H9 (cell line): ENCODE data around the gene SEPHS1. TPM values are rescaled to one million over a fixed set of nuclear protein-coding genes. Genes with fewer than 3 reads are reported as not detected.

Source experiments
- DNase-seq: peaks from one replicate; pipeline ENCODE4 v3.0.0-alpha.2; 2017
- H2AFZ ChIP-seq: one replicate; pipeline ENCODE4 v1.6.1; 2013; ENCODE audit warnings: mild to moderate bottlenecking, low read length, control low read depth, moderate library complexity
- H2AK5ac ChIP-seq: 2 replicates; pipeline ENCODE4 v1.6.1; 2013; ENCODE audit warnings: low read length, control low read depth, mixed read lengths; ENCODE audit not compliant: insufficient read length
- H2BK120ac ChIP-seq: one replicate; pipeline ENCODE4 v1.6.1; 2013; ENCODE audit warnings: low read depth, mild to moderate bottlenecking, low read length, control low read depth, inconsistent platforms; ENCODE audit not compliant: poor library complexity, severe bottlenecking
- H2BK12ac ChIP-seq: 2 replicates; pipeline ENCODE4 v1.6.1; 2013; ENCODE audit warnings: low read length, control low read depth, mixed read lengths, low read depth; ENCODE audit not compliant: insufficient read length
- H2BK15ac ChIP-seq: 2 replicates; pipeline ENCODE4 v1.6.1; 2013; ENCODE audit warnings: low read depth, low read length, control low read depth
- H2BK20ac ChIP-seq: one replicate; pipeline ENCODE4 v1.6.1; 2013; ENCODE audit warnings: low read depth, mild to moderate bottlenecking, low read length, control low read depth, inconsistent platforms; ENCODE audit not compliant: poor library complexity, severe bottlenecking
- H2BK5ac ChIP-seq: 2 replicates; pipeline ENCODE4 v1.6.1; 2013; ENCODE audit warnings: low read length, control low read depth, mixed read lengths; ENCODE audit not compliant: insufficient read length
- H3K14ac ChIP-seq: 2 replicates; pipeline ENCODE4 v1.6.1; 2013; ENCODE audit warnings: low read length, control low read depth; ENCODE audit not compliant: insufficient read depth
- H3K18ac ChIP-seq: 2 replicates; pipeline ENCODE4 v1.6.1; 2013; ENCODE audit warnings: low read depth, mild to moderate bottlenecking, mixed read lengths, low read length, control low read depth; ENCODE audit not compliant: insufficient read length
- H3K23ac ChIP-seq: 2 replicates; pipeline ENCODE4 v1.6.1; 2013; ENCODE audit warnings: low read length, control low read depth, mixed read lengths, low read depth; ENCODE audit not compliant: insufficient read length
- H3K23me2 ChIP-seq: 2 replicates; pipeline ENCODE4 v1.6.1; 2013; ENCODE audit warnings: low read depth, mild to moderate bottlenecking, mixed read lengths, low read length, control low read depth; ENCODE audit not compliant: insufficient read length, poor library complexity, severe bottlenecking
- H3K27ac ChIP-seq: 2 replicates; pipeline ENCODE4 v1.5.1; 2013; ENCODE audit warnings: low read length, control low read depth, mixed read lengths, low read depth; ENCODE audit not compliant: insufficient read length
- H3K27me3 ChIP-seq: 2 replicates; pipeline ENCODE4 v1.6.1; 2013; ENCODE audit warnings: low read length, control low read depth, inconsistent platforms; ENCODE audit not compliant: insufficient read depth
- H3K4ac ChIP-seq: 2 replicates; pipeline ENCODE4 v1.6.1; 2013; ENCODE audit warnings: low read depth, mild to moderate bottlenecking, control low read depth, inconsistent platforms, low read length, moderate library complexity
- H3K4me1 ChIP-seq: 2 replicates; pipeline ENCODE4 v1.6.1; 2013; ENCODE audit warnings: low read length, control low read depth, inconsistent platforms; ENCODE audit not compliant: insufficient read depth
- H3K4me2 ChIP-seq: 2 replicates; pipeline ENCODE4 v1.6.1; 2013; ENCODE audit warnings: low read length, control low read depth, mixed read lengths; ENCODE audit not compliant: insufficient read length, insufficient read depth
- H3K56ac ChIP-seq: 2 replicates; pipeline ENCODE4 v1.6.1; 2013; ENCODE audit warnings: low read depth, mild to moderate bottlenecking, mixed read lengths, low read length, control low read depth; ENCODE audit not compliant: insufficient read length
- H3K79me1 ChIP-seq: 2 replicates; pipeline ENCODE4 v1.6.1; 2013; ENCODE audit warnings: low read depth, mild to moderate bottlenecking, moderate library complexity, low read length, control low read depth, inconsistent platforms; ENCODE audit not compliant: insufficient read depth, poor library complexity, severe bottlenecking
- H3K79me2 ChIP-seq: 2 replicates; pipeline ENCODE4 v1.6.1; 2013; ENCODE audit warnings: low read length, control low read depth, inconsistent platforms; ENCODE audit not compliant: insufficient read depth
- H3K9ac ChIP-seq: 2 replicates; pipeline ENCODE4 v1.6.1; 2013; ENCODE audit warnings: low read length, control low read depth, mixed read lengths; ENCODE audit not compliant: insufficient read length; ENCODE audit errors: extremely low read depth
- H3K9me3 ChIP-seq: one replicate; pipeline ENCODE4 v1.6.1; 2013; ENCODE audit warnings: low read depth, low read length, inconsistent platforms; ENCODE audit not compliant: control insufficient read depth
- H3T11ph ChIP-seq: one replicate; pipeline ENCODE4 v1.6.1; 2013; ENCODE audit warnings: mild to moderate bottlenecking, low read length, control low read depth, inconsistent platforms
- H4K20me1 ChIP-seq: one replicate; pipeline ENCODE4 v1.6.1; 2013; ENCODE audit not compliant: control insufficient read depth, insufficient read length, insufficient read depth
- H4K5ac ChIP-seq: 2 replicates; pipeline ENCODE4 v1.6.1; 2013; ENCODE audit warnings: low read depth, mild to moderate bottlenecking, mixed read lengths, low read length, control low read depth; ENCODE audit not compliant: insufficient read length
- H4K8ac ChIP-seq: replicated peaks from 2 replicates; pipeline ENCODE4 v1.6.1; 2013; ENCODE audit warnings: low read length, control low read depth, mixed read lengths, low read depth; ENCODE audit not compliant: insufficient read length
- H4K91ac ChIP-seq: 2 replicates; pipeline ENCODE4 v1.6.1; 2013; ENCODE audit warnings: low read depth, mild to moderate bottlenecking, moderate library complexity, mixed read lengths, low read length, control low read depth; ENCODE audit not compliant: insufficient read length
- H3K27ac Mint-ChIP-seq, 3 experiments: 2 replicates in 2 of 3; 3 replicates in 1 of 3; pipeline ENCODE4 v1.8.0; 2020 to 2021; ENCODE audit warnings: mixed read lengths in 3 of 3, mild to moderate bottlenecking in 1 of 3, moderate library complexity in 1 of 3
- H3K27me3 Mint-ChIP-seq: 2 replicates; pipeline ENCODE4 v1.8.0; 2021; ENCODE audit warnings: low read depth, mild to moderate bottlenecking, moderate library complexity, mixed read lengths
- H3K36me3 Mint-ChIP-seq, 3 experiments: 2 replicates in 2 of 3; 3 replicates in 1 of 3; pipeline ENCODE4 v1.8.0; 2020 to 2021; ENCODE audit warnings: low read depth in 3 of 3, mixed read lengths in 3 of 3; ENCODE audit not compliant: insufficient read depth in 1 of 3
- H3K4me1 Mint-ChIP-seq, 2 experiments: 2 replicates each; pipeline ENCODE4 v1.8.0; 2020; ENCODE audit warnings: mixed read lengths in 2 of 2
- H3K4me3 Mint-ChIP-seq, 2 experiments: 2 replicates in 1 of 2; 3 replicates in 1 of 2; pipeline ENCODE4 v1.8.0; 2020 to 2021; ENCODE audit warnings: mild to moderate bottlenecking in 2 of 2, mixed read lengths in 2 of 2, moderate library complexity in 1 of 2
- H3K9me3 Mint-ChIP-seq, 2 experiments: 2 replicates in 1 of 2; 3 replicates in 1 of 2; pipeline ENCODE4 v1.8.0; 2020; ENCODE audit warnings: mild to moderate bottlenecking in 2 of 2, mixed read lengths in 2 of 2, moderate library complexity in 1 of 2
- CTCF ChIP-seq: fragments of 200-600 bp; sonication (generic); conservative IDR thresholded peaks from 3 replicates; pipeline ENCODE4 v1.8.0; 2021; ENCODE audit warnings: antibody characterized with exemption, mild to moderate bottlenecking
- WGBS: extraction: QIAGEN DNeasy Blood & Tissue Kit; methylation state at CpG from one replicate; pipeline ENCODE4 v1.1.7; 2013; ENCODE audit warnings: missing lambda C conversion rate, low lambda C conversion rate, mixed read lengths; ENCODE audit not compliant: insufficient read length; ENCODE audit errors: extremely low coverage; 5-methylcytosine and 5-hydroxymethylcytosine counted together
- total RNA-seq: library from RNA; stranded (reverse); gene quantifications from 2 replicates; pipeline ENCODE4 v1.2.1, GENCODE V29; 2021

The SEPHS1 gene
- total RNA-seq, 1 experiment from 2014 or later, result 366 TPM

- Histone ChIP-seq H4K91ac (no peak overlapping the region), H4K20me1 (no peaks in the 10 kb centered on the region), H3K18ac (no peak overlapping the region), H2BK20ac (no peak overlapping the region), H3K4ac (no peak overlapping the region), H3T11ph (no peak overlapping the region), H4K5ac (no peak overlapping the region), H3K23ac (no peak overlapping the region), H3K9me3 (no peaks in the 10 kb centered on the region), H3K79me1 (no peaks in the 10 kb centered on the region), H2BK15ac (no peak overlapping the region), H2AFZ (no peak overlapping the region), H3K79me2 (no peaks in the 10 kb centered on the region), H3K56ac (no peak overlapping the region), H3K23me2 (no peaks in the 10 kb centered on the region), H3K4me2 (no peak overlapping the region), H4K8ac (no peak overlapping the region), H2BK120ac (no peak overlapping the region), H3K14ac (no peak overlapping the region), H2AK5ac (no peak overlapping the region), H2BK5ac (no peak overlapping the region), H2BK12ac (no peak overlapping the region), H3K27me3 (no peaks in the 10 kb centered on the region), H3K27ac (no peak overlapping the region), H3K4me1 (no peaks in the 10 kb centered on the region), H3K9ac (no peak overlapping the region)
- Mint-ChIP-seq H3K4me1 (no peaks in the 10 kb centered on the region), H3K27me3 (no peaks in the 10 kb centered on the region; the same call in 1 of the 2 replicates), H3K36me3 (no peaks in the 10 kb centered on the region), H3K4me3 (no peak overlapping the region), H3K9me3 (no peaks in the 10 kb centered on the region), H3K27ac (no peak overlapping the region)
- no peak for TF ChIP-seq CTCF
- DNase-seq, result no peak
- no CpG with 5 or more reads among the region's 6 CpGs for WGBS
Measured at GRCh38 chr10:13308096-13308495, 40.0 kb downstream of the SEPHS1 start.
